NCI-H526 (cell line): ENCODE results near the gene PPP2R2D.

Experiments
- DNase-seq, 2 experiments: peaks; one replicate each; lab custom pipeline; 2025; lab: John Stamatoyannopoulos, UW

Gene PPP2R2D

GRCh38 chr10:131998050-131998844, 97.4 kb downstream of the PPP2R2D start:
- DNase-seq: no peak

GRCh38 chr10:131998845-131999681, 98.3 kb downstream of the PPP2R2D start:
- DNase-seq: no peak

DNA sequence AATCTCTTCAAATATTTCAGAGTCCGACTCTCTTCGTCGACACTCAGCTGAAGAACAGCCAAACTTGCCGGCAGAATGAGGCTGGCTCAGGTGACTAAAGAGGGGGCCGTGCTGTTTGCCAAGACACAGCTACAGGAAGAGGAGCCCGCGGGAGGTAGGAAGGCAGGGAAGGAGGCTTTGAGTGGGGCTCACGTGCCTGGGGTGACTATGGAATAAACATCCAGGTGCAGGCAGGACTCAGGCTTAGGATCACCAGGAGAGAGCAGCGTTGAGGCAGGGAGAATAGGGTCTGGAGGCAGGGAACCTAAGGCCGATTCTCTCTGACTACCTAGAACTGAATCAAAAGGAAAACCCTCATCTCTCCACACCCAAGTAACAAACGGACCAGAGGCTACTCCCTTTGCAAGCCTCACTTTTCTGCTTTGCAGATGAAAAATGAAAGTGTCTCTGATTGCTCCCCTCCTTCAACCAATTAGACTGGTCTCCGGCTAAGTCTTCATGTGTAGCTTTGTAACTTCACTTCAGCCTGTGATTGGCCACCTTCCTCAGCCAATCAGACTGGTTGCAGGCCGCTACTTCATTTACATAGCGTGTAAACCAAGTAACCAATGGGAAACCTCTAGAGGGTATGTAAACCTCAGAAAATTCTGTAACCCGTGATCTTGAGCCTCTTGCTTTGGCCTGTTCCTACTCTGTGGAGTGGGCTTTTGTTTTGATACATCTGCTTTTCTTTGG, 100.6 kb downstream of the PPP2R2D start:
- peak in 1 of 2 experiments; percentile 52 for DNase-seq

DNA sequence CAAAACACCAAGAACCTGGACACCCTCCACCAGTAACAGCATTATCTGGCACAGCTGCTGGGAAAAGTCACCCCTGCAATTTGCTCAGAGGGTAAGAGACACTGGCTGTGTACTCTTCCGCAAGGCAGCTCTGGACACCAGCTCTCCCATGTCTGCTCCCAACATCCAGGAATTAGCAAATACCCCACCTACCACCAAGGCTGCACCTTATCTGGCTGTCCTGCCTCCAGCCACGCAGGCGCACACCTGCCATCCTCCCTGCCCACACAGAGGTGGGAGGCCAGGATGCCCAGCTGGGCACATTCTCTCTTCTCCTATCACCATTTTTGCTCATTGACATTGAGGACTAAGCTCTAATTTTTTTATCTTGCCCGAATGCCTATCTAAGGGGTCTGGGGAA, 101.2 kb downstream of the PPP2R2D start:
- DNase-seq: no peak

- no peak for DNase-seq
These were observed 102.6 kb downstream of the PPP2R2D start for GRCh38 chr10:132003282-132003924.

- DNase-seq: no peak
These were observed 103.2 kb downstream of the PPP2R2D start for GRCh38 chr10:132004052-132004451.

DNA sequence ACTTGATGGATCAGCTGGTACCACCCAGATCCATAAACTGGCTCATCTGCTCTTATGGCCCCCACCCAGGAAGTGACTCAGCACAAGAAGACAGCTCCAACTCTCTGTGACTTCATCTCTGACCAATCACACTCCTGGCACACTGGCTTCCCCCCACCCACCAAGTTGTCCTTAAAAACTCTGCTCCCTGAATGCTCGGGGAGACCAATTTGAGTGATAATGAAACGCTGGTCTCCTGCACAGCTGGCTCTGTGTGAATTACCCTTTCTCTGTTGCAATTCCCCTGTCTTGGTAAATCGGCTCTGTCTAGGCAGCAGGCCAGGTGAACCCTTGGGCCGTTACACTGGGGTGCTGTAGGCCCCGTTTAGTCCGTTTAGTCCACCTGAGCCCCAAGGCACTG, 104.3 kb downstream of the PPP2R2D start:
- DNase-seq: no peak

DNA sequence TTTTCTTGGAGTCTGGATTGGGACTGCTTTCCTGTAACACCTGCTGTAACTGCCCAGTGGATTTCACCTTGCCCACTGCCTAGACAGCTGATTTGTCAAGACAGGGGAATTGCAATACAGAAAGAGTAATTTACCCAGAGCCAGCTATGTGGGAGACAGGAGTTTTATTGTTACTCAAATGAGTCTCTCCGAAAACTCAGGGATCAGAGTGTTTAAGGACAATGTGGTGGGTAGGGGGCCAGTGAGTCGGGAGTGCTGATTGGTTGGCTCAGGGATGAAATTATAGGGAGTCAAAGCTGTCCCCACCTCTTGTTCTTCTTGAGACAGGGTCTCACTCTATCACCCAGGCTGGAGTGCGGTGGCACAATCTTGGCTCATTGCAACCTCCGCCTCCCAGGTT, 106.2 kb downstream of the PPP2R2D start:
- no peak for DNase-seq

DNA sequence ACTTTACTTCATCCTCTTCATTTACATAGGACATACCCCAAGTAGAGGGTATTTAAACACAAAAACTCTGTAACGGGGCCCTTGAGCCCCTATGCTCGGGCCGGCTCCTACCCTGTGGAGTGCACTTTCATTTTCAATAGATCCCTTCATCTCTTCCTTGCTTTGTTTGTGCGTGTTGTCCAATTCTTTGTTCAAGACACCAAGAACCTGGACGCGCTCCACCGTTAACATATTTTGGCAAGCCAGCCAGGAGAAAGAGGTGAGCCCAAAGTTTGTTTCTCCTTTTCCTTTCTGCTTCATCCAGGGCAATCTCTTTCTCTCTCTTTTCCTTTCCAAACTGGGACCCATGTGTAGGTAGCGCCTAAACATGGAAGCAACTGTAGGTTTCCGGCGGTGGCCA, 106.9 kb downstream of the PPP2R2D start:
- DNase-seq: no peak
